Fibroblast of lung (primary cell): ENCODE results near the gene P2RX6. TPM values are rescaled to one million over a fixed set of nuclear protein-coding genes. Genes with fewer than 3 reads are reported as not detected.

Experiments
- DNase-seq, 2 donors: peaks; one replicate each; pipeline versions ENCODE4 v3.0.0 to v3.0.0-alpha.2; 2010; ENCODE audit warnings: low read depth in 2 of 2
- H2AFZ ChIP-seq: 2 replicates; pipeline ENCODE4 v1.5.1; 2012; ENCODE audit warnings: low read length, control low read depth, inconsistent platforms
- H3K27ac ChIP-seq: 2 replicates; pipeline ENCODE4 v1.5.1; 2011; ENCODE audit warnings: low read length, control low read depth; ENCODE audit not compliant: insufficient read depth
- H3K27me3 ChIP-seq: 2 replicates; pipeline ENCODE4 v1.5.1; 2011; ENCODE audit warnings: mild to moderate bottlenecking, low read length; ENCODE audit not compliant: control insufficient read depth, insufficient read depth
- H3K36me3 ChIP-seq: 2 replicates; pipeline ENCODE4 v1.5.1; 2011; ENCODE audit warnings: low read length; ENCODE audit not compliant: control insufficient read depth, insufficient read depth
- H3K4me1 ChIP-seq: 2 replicates; pipeline ENCODE4 v1.5.1; 2011; ENCODE audit warnings: low read length; ENCODE audit not compliant: control insufficient read depth, insufficient read depth; ENCODE audit errors: extremely low read depth
- H3K4me2 ChIP-seq: 2 replicates; pipeline ENCODE4 v1.5.1; 2011; ENCODE audit warnings: low read length, control low read depth; ENCODE audit not compliant: insufficient read depth; ENCODE audit errors: extremely low read depth
- H3K4me3 ChIP-seq, 4 experiments: fragments of 200-600 bp in 1 of 4; sonication (generic) in 1 of 4; replicated peaks in 1 of 4; 2 replicates each; pipeline ENCODE4 v1.5.1; 2011 to 2016; ENCODE audit warnings: low read length in 4 of 4, low read depth in 3 of 4, mild to moderate bottlenecking in 3 of 4, control low read depth in 2 of 4, inconsistent platforms in 1 of 4, mixed read lengths in 1 of 4; ENCODE audit not compliant: insufficient read depth in 1 of 4; ENCODE audit errors: control extremely low read depth in 1 of 4
- H3K79me2 ChIP-seq: 2 replicates; pipeline ENCODE4 v1.5.1; 2012; ENCODE audit warnings: mild to moderate bottlenecking, low read length, inconsistent platforms; ENCODE audit not compliant: control insufficient read depth, insufficient read depth
- H3K9ac ChIP-seq: 2 replicates; pipeline ENCODE4 v1.5.1; 2011; ENCODE audit warnings: mild to moderate bottlenecking, low read length, control low read depth; ENCODE audit not compliant: insufficient read depth
- H3K9me3 ChIP-seq: 2 replicates; pipeline ENCODE4 v1.5.1; 2012; ENCODE audit warnings: low read depth, low read length; ENCODE audit not compliant: control insufficient read depth, insufficient read depth
- H4K20me1 ChIP-seq: 2 replicates; pipeline ENCODE4 v1.5.1; 2011; ENCODE audit warnings: low read length; ENCODE audit not compliant: control insufficient read depth, insufficient read depth; ENCODE audit errors: extremely low read depth
- CTCF ChIP-seq, 2 donors: IDR thresholded peaks in 1 of 2; conservative IDR thresholded peaks in 1 of 2; 1 replicate in 1 of 2; 2 replicates in 1 of 2; pipeline ENCODE4 v1.5.1; 2011 to 2012; ENCODE audit warnings: low read length in 2 of 2, control low read depth in 1 of 2, inconsistent platforms in 1 of 2, low read depth in 1 of 2, mild to moderate bottlenecking in 1 of 2
- EZH2 ChIP-seq: IDR thresholded peaks from 2 replicates; pipeline ENCODE4 v1.5.1; 2012; ENCODE audit warnings: low read length, control low read depth, mild to moderate bottlenecking; ENCODE audit errors: missing control alignments
- polyA plus RNA-seq, 2 donors: library from polyadenylated mRNA; depleted of rRNA in 1 of 2; stranded (reverse) in 1 of 2; unstranded in 1 of 2; fragments of >200 nt; gene quantifications; 2 replicates each; pipeline ENCODE4 v1.2.1, GENCODE V29; 2011 to 2012; ENCODE audit warnings: missing spikeins in 1 of 2
- total RNA-seq: library from RNA; depleted of rRNA; stranded (reverse); fragments of >200 nt; gene quantifications from 2 replicates; pipeline ENCODE4 v1.2.1, GENCODE V29; 2014

P2RX6 gene
- total and polyA plus RNA-seq, 2 donors (not counting 1 experiment from before 2014, with no cell fraction given): 3.6 to 17.8 TPM

- H3K4me3 ChIP-seq: no peak overlapping the region
- no peaks in the 10 kb centered on the region for H4K20me1 ChIP-seq
- no peak overlapping the region for H3K9ac ChIP-seq
- DNase-seq: no peak
- H3K4me2 ChIP-seq: no peak overlapping the region
- H3K36me3 ChIP-seq: no peaks in the 10 kb centered on the region
- no peaks in the 10 kb centered on the region for H3K79me2 ChIP-seq
- TF ChIP-seq EZH2: no peak
- TF ChIP-seq CTCF (conservative IDR thresholded peaks at IDR 0.05 in 1 of 2, IDR thresholded peaks at IDR 0.05 in 1 of 2; ENCODE audit: low read depth in 1 of 2, low read length in 2 of 2): no peak
- no peak overlapping the region for H2AFZ ChIP-seq
- H3K4me1 ChIP-seq: no peaks in the 10 kb centered on the region
- H3K9me3 ChIP-seq: no peaks in the 10 kb centered on the region
- H3K27me3 ChIP-seq: no peaks in the 10 kb centered on the region
- H3K27ac ChIP-seq: no peak overlapping the region
Measured at GRCh38 chr22:21064917-21065864, 50.2 kb downstream of the P2RX6 start.

DNA sequence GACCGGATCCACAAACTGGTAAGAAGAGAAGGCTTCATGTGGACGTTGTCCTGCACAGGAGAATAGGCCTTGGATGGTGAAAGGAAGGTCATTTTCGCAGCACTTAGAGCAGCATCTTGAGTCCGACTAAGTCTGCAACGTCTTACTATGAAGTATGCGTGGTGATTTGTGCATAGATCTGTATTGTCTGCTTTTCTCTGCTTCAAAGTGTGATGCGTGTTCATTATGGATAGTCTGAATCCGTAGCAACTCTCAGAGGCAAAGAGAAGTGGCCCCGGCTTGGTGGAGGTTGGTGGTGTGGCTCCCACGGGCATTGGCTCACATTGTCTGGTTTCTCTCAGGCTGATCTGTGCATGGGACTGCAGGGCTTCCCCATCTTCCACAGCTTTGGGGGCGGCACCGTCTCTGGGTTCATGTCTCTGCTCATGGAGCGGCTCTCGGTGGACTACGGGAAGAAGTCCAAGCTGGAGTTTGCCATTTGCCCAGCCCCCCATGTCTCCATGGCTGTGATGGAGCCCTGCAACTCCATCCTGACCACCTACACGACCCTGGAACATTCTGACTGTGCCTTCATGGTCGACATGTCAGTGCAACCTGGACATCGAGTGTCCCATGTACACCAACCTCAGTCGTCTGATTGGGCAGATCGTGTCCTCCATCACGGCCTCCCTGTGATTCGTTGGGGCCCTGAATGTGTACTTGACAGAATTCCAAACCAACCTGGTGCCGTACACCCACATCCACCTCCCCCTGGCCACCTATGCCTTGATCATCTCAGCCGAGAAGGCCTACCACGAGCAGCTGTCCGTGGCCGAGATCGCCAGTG is 52.3 kb downstream of the P2RX6 start:
- DNase-seq: no peak
- H3K27me3 ChIP-seq: no peaks in the 10 kb centered on the region
- H3K9me3 ChIP-seq: no peaks in the 10 kb centered on the region
- no peak overlapping the region for H3K27ac ChIP-seq
- H3K36me3 ChIP-seq: no peaks in the 10 kb centered on the region
- H2AFZ ChIP-seq: no peak overlapping the region
- H3K79me2 ChIP-seq: no peaks in the 10 kb centered on the region
- H3K4me3 ChIP-seq: no peak overlapping the region
- H3K4me1 ChIP-seq: no peaks in the 10 kb centered on the region
- H3K9ac ChIP-seq: no peak overlapping the region
- H3K4me2 ChIP-seq: no peak overlapping the region
- no peaks in the 10 kb centered on the region for H4K20me1 ChIP-seq
- TF ChIP-seq CTCF (conservative IDR thresholded peaks at IDR 0.05 in 1 of 2, IDR thresholded peaks at IDR 0.05 in 1 of 2; ENCODE audit: low read depth in 1 of 2, low read length in 2 of 2): no peak
- no peak for TF ChIP-seq EZH2
